ENCODE data around the gene CRBN.

GRCh38 chr3:3110749-3111361 lies 68.6 kb downstream of the CRBN start:
- TF ChIP-seq CTCF (conservative IDR thresholded peaks at IDR 0.05): no peak
- TF ChIP-seq EZH2 (IDR thresholded peaks at IDR 0.05; ENCODE audit: low read depth): no peak
